Measurements from ENCODE around the gene IER3IP1.

DNA sequence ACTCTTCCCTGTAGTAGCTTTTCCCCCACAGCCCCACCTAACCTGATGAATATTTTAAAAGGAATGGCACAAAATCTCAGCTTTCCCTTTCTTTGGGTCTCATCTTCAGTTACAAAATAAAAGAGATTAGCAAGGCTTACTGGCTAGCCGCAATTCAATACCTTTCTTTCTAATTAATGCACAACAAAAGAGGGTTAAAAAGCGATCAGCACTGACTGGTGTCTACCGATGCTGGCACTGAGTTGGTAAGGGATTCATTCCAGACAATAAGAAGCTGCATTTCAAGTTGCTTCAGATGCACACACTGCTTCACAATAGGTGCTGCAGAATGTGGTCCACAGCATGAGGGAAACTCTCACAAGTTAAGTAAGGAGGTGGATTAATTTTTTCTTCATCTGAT, 67.8 kb downstream of the IER3IP1 start:
- TF ChIP-seq, protein P1, sequence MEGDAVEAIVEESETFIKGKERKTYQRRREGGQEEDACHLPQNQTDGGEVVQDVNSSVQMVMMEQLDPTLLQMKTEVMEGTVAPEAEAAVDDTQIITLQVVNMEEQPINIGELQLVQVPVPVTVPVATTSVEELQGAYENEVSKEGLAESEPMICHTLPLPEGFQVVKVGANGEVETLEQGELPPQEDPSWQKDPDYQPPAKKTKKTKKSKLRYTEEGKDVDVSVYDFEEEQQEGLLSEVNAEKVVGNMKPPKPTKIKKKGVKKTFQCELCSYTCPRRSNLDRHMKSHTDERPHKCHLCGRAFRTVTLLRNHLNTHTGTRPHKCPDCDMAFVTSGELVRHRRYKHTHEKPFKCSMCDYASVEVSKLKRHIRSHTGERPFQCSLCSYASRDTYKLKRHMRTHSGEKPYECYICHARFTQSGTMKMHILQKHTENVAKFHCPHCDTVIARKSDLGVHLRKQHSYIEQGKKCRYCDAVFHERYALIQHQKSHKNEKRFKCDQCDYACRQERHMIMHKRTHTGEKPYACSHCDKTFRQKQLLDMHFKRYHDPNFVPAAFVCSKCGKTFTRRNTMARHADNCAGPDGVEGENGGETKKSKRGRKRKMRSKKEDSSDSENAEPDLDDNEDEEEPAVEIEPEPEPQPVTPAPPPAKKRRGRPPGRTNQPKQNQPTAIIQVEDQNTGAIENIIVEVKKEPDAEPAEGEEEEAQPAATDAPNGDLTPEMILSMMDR (IDR thresholded peaks at IDR 0.05): no peak
- no peak for TF ChIP-seq POLR2A (IDR thresholded peaks at IDR 0.05)
- TF ChIP-seq EP300 (IDR thresholded peaks at IDR 0.05): no peak
- TF ChIP-seq POLR2AphosphoS5 (IDR thresholded peaks at IDR 0.05): no peak
